ENCODE data around the gene CALHM2. TPM values are rescaled to one million over a fixed set of nuclear protein-coding genes. Genes with fewer than 3 reads are reported as not detected.

The CALHM2 gene
- total and polyA plus RNA-seq, 2 donors (not counting 3 experiments of a cell fraction or from before 2014, with no cell fraction given), result 32.1 to 38.4 TPM

DNA sequence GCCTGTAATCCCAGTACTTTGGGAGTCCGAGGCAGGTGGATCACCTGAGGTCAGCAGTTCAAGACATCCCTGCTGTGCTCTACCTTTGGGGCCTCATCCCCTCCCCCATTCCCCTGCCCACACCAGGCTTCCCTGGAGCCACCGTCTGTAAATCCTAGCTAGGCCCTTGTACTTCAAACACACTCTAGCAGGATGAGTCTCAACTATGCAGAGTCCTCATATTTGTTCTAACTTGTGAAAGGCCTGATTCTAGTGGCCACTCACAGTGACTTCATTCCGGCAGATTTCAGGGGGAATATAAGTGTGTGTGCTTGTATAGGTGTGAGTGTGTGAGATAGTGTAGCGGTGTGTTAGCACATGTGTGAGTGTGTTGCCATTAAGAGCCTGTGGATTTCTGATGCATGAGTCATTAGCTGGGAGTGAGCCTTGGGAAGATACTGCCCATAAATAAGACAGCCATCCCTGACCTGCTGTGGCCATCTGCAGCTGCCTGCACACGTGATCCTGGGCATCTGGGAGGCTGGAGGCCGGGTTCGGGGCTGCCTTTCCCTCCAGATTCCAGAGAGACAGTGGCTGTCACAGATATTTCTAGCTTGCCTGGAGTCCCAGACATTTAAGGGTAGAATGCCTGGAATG lies 39.7 kb upstream of the CALHM2 start:
- FAIRE-seq (peak; percentile 44), DNase-seq (ENCODE audit: low read depth, low spot score) (peak; percentile 38)
- Histone ChIP-seq H3K79me2 (ENCODE audit: control insufficient read depth, insufficient read depth, low read length) (no peaks in the 10 kb centered on the region), H2AFZ (ENCODE audit: low read depth, low read length) (no peak overlapping the region), H3K27me3 (ENCODE audit: control insufficient read depth in 2 of 2, insufficient read depth in 2 of 2, low read length in 2 of 2) (peaks cover 18 to 34% of the 10 kb centered on the region in 2 experiments), H3K36me3 (ENCODE audit: control insufficient read depth in 2 of 2, extremely low read depth in 1 of 2, insufficient read depth in 2 of 2, low read length in 2 of 2) (no peaks in the 10 kb centered on the region), H3K9me3 (replicated peaks; ENCODE audit: control insufficient read depth, insufficient read depth, low read length) (no peaks in the 10 kb centered on the region), H3K4me2 (ENCODE audit: insufficient read depth, low read length) (no peak overlapping the region), H4K20me1 (replicated peaks; ENCODE audit: control insufficient read depth, extremely low read depth, insufficient read depth, low read length) (no peaks in the 10 kb centered on the region), H3K9me1 (replicated peaks; ENCODE audit: control insufficient read depth, extremely low read depth, insufficient read depth, low read length) (no peaks in the 10 kb centered on the region), H3K4me3 (replicated peaks in 1 of 3; ENCODE audit: insufficient read depth in 1 of 3, low read depth in 1 of 3, low read length in 3 of 3) (no peak overlapping the region), H3K4me1 (ENCODE audit: control insufficient read depth, extremely low read depth, insufficient read depth, low read length) (peaks cover 11% of the 10 kb centered on the region), H3K27ac (ENCODE audit: insufficient read depth, low read depth, low read length) (no peak overlapping the region), H3K9ac (replicated peaks; ENCODE audit: extremely low read depth, insufficient read depth, low read length) (no peak overlapping the region)
- intact Hi-C loops (cut with micrococcal nuclease), result no loop called here
- ChIA-PET CTCF (interaction anchor here (1.2 to 4.6 kb wide), 8 partner anchors 8 to 194 kb away, joined by 3 to 17 read pairs (median 8); no protein-coding TSS in a partner anchor), POLR2A (interaction anchor here (0.7 kb wide), 1 partner anchor 46 kb away, joined by 3 read pairs; no protein-coding TSS in a partner anchor)
- dilution Hi-C loops (cut with MboI; ENCODE audit: extremely low pct_ligation_motif_present, low sequenced_read_pairs), result no loop called here
- no TSS peak for BruUV-seq (replicated peaks)
- TF ChIP-seq FOS (IDR thresholded peaks at IDR 0.05; ENCODE audit: borderline replicate concordance, insufficient read depth, low read length) (peak; percentile 54), JUN (IDR thresholded peaks at IDR 0.05; ENCODE audit: borderline replicate concordance, insufficient read depth, insufficient read length, low read depth) (peak; percentile 8)
- TF ChIP-seq, protein P1, sequence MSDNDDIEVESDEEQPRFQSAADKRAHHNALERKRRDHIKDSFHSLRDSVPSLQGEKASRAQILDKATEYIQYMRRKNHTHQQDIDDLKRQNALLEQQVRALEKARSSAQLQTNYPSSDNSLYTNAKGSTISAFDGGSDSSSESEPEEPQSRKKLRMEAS (IDR thresholded peaks at IDR 0.05; ENCODE audit: insufficient read depth, insufficient read length), result no peak

DNA sequence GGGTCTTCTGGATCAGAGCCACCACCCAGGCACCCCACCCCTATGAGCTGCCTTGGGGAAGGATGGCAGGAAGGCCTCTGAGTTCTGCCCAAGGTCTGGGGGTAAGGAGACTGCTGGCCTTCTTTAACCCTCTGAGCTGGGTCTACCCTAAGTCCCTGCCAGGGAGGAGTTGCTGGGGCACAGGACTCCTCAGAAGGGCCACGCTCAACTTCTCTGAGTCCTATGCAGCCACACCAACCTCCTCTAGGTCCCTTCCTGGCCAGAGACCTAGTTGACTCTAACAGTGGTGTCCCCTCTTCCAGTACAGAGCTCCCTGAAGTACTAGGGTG lies 38.8 kb upstream of the CALHM2 start:
- dilution Hi-C loops (cut with MboI; ENCODE audit: extremely low pct_ligation_motif_present, low sequenced_read_pairs), result no loop called here
- FAIRE-seq, result no peak
- Histone ChIP-seq H2AFZ (ENCODE audit: low read depth, low read length) (no peak overlapping the region), H3K9me1 (replicated peaks; ENCODE audit: control insufficient read depth, extremely low read depth, insufficient read depth, low read length) (no peaks in the 10 kb centered on the region), H3K9ac (replicated peaks; ENCODE audit: extremely low read depth, insufficient read depth, low read length) (no peak overlapping the region), H3K27me3 (ENCODE audit: control insufficient read depth in 2 of 2, insufficient read depth in 2 of 2, low read length in 2 of 2) (peaks cover 13 to 25% of the 10 kb centered on the region in 2 experiments), H3K9me3 (replicated peaks; ENCODE audit: control insufficient read depth, insufficient read depth, low read length) (no peaks in the 10 kb centered on the region), H3K4me1 (ENCODE audit: control insufficient read depth, extremely low read depth, insufficient read depth, low read length) (peaks cover 11% of the 10 kb centered on the region), H3K4me3 (replicated peaks in 1 of 3; ENCODE audit: insufficient read depth in 1 of 3, low read depth in 1 of 3, low read length in 3 of 3) (no peak overlapping the region), H3K27ac (ENCODE audit: insufficient read depth, low read depth, low read length) (no peak overlapping the region), H3K4me2 (ENCODE audit: insufficient read depth, low read length) (no peak overlapping the region), H4K20me1 (replicated peaks; ENCODE audit: control insufficient read depth, extremely low read depth, insufficient read depth, low read length) (no peaks in the 10 kb centered on the region), H3K79me2 (ENCODE audit: control insufficient read depth, insufficient read depth, low read length) (no peaks in the 10 kb centered on the region), H3K36me3 (ENCODE audit: control insufficient read depth in 2 of 2, extremely low read depth in 1 of 2, insufficient read depth in 2 of 2, low read length in 2 of 2) (no peaks in the 10 kb centered on the region)
- CTCF ChIA-PET, result interaction anchor here (0.6 to 4.6 kb wide), 6 partner anchors 8 to 102 kb away, joined by 3 to 17 read pairs (median 7); no protein-coding TSS in a partner anchor
- BruUV-seq (replicated peaks), result no TSS peak
- no peak for DNase-seq (ENCODE audit: low read depth, low spot score)
- intact Hi-C loops (cut with micrococcal nuclease), result no loop called here
- TF ChIP-seq FOS (IDR thresholded peaks at IDR 0.05; ENCODE audit: borderline replicate concordance, insufficient read depth, low read length) (no peak), POLR2A (IDR thresholded peaks at IDR 0.05; ENCODE audit: low read depth, low read length) (no peak), GATA2 (IDR thresholded peaks at IDR 0.05; ENCODE audit: insufficient read depth, insufficient read length, low read depth, low read length) (no peak), JUN (IDR thresholded peaks at IDR 0.05; ENCODE audit: borderline replicate concordance, insufficient read depth, insufficient read length, low read depth) (no peak), POLR2AphosphoS5 (IDR thresholded peaks at IDR 0.05; ENCODE audit: insufficient read depth, low read depth, low read length) (no peak), EZH2 (IDR thresholded peaks at IDR 0.05; ENCODE audit: borderline replicate concordance, low read depth, low read length, severe bottlenecking) (no peak), MYC (IDR thresholded peaks at IDR 0.05; ENCODE audit: low read depth, low read length) (no peak)
- TF ChIP-seq, protein P1 (IDR thresholded peaks at IDR 0.05; ENCODE audit: insufficient read depth, insufficient read length), result no peak
- TF ChIP-seq, protein P2, sequence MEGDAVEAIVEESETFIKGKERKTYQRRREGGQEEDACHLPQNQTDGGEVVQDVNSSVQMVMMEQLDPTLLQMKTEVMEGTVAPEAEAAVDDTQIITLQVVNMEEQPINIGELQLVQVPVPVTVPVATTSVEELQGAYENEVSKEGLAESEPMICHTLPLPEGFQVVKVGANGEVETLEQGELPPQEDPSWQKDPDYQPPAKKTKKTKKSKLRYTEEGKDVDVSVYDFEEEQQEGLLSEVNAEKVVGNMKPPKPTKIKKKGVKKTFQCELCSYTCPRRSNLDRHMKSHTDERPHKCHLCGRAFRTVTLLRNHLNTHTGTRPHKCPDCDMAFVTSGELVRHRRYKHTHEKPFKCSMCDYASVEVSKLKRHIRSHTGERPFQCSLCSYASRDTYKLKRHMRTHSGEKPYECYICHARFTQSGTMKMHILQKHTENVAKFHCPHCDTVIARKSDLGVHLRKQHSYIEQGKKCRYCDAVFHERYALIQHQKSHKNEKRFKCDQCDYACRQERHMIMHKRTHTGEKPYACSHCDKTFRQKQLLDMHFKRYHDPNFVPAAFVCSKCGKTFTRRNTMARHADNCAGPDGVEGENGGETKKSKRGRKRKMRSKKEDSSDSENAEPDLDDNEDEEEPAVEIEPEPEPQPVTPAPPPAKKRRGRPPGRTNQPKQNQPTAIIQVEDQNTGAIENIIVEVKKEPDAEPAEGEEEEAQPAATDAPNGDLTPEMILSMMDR (IDR thresholded peaks at IDR 0.05; ENCODE audit: extremely low read depth in 1 of 2, insufficient read depth in 1 of 2, low read depth in 1 of 2, low read length in 2 of 2), result no peak
- POLR2A ChIA-PET, result no interaction called here

All from endothelial cell of umbilical vein (primary cell).